Measurements from ENCODE around the gene ERLIN1. TPM values are rescaled to one million over a fixed set of nuclear protein-coding genes. Genes with fewer than 3 reads are reported as not detected.

The ERLIN1 gene
- total RNA-seq, 4 donors from 2014 or later = 22.6 to 43.9 (median 24.0) TPM

- TF ChIP-seq CTCF (IDR thresholded peaks at IDR 0.05; ENCODE audit: low read depth) = no peak
These were observed 13.5 kb downstream of the ERLIN1 start for GRCh38 chr10:100172349-100172748.

DNA sequence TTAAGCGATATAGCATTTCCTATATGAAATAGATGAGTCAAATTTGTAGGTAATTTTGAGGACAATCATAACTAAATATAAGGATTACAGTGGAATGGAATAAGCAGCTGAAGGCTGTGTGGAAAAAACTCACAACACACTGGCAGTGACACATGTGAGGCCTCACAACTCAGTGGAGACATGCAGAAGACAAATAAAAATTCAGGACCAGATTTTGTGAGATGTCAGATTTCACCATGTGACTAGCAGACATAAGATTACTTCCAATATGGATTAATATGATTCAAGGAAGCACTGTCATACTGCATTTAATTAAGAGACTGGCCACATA is 17.6 kb downstream of the ERLIN1 start:
- no peak for TF ChIP-seq CTCF (IDR thresholded peaks at IDR 0.05; ENCODE audit: low read depth)

DNA sequence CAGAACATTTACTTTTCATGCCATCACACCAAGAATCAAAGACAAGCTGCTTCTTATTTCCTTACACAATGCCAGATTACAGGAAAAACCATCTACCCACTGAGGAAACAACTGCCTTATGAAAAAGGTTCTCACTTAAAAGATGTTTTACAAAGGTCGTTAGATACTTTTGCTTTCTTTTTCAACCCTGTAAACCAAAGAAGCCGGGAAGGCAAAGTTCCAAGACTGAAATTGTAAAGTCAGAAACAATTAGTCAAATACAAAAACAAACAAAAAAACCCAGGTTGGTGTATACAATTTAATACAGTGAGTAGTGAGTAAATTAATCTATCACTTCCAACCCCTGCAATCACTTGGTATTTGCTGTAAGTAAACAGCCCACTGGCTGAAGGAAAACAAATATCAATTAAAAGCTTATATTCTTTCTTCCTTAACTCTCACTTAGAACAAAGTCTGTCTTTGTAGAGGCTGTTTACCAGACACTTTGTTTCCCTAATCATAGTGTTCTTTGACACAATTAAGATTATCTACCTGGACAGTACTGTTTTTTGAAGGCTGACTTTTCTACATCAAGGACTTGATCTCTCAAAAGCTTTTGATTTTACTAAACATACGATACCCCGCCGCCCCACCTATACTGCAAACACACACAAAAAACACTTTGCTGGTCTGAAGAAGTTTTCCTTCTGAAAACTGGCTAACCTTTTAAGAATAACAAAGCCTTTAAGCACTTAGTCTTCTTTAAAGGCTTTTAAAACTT is 18.1 kb downstream of the ERLIN1 start:
- no peak for TF ChIP-seq CTCF (IDR thresholded peaks at IDR 0.05; ENCODE audit: low read depth)

DNA sequence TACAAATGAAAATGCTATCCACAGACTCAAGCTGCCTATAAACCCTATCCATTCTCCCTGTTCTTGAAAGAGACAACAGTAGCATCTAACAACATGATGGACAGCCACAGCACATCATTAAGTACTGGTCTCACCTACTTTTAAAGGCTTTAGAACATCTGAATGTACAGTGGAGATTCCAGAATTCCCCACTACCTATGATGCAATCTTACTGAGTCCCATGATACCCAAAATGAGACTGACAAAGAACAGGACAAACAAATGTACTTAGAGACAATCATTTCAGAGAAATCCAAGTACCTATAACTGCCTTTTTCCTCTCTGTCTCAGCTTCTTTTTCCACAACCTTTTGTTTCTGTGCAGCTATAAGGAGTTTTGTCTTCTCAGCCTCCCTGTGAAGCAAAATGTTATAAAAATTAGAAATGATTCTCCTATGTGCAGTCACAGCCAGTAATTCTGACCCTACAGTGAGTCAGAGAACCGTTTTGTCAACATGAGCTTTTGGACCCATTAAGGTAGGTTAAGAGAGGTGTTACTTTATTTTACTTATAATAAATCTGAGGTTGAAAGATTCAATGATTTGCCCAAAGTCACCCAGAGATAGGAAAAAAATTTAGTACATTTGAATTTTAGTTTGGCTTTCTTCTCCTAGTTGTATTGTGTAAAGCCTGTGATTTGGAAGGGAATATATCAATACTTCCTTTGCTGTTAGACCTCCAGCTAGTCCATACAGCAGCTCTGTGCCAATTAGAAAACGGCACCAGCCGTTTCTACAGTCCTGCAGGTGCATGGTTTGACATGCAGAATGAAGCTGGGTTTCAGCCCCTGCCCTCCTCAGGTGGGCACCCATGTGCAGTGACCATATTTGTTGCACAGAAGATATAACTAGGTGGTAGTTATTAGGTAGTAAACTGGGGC is 21.9 kb downstream of the ERLIN1 start:
- no peak for TF ChIP-seq CTCF (IDR thresholded peaks at IDR 0.05; ENCODE audit: low read depth)

GRCh38 chr10:100162696-100163095 is 23.1 kb downstream of the ERLIN1 start:
- no peak for TF ChIP-seq CTCF (IDR thresholded peaks at IDR 0.05; ENCODE audit: low read depth)

DNA sequence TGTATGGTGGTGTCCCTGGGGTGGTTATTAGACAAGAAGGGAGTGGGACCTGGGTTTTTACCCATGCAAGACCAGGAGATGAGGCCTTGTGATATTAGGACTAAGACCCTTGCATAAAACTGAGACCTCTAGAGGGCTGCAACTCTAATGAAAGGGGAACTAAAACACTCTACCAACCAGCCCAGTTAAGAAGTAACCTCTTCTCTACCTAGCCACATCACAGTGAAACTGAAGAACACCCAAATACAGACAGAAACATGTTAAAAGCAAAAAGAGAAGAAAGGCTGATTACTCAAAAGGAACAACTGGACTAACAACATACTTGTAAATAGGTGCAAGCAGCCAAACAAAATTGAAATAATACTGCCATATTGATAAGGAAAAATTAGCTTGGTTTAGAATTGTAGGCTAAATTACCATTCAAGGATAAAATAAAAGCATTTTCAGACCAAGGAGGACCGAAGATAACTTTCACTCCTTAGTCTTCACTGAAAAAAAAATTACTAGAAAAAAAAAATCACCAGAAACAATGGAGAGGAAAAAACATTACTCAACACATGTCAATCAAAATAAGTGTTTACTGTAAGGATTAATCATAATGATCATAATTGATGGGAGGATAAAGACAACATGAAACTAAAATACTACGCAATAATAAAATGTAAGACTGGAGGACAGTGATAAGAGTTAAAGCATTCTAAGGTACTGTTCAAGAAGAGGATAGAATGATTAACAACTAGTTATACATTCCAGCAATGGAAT is 27.6 kb downstream of the ERLIN1 start:
- no peak for TF ChIP-seq CTCF (IDR thresholded peaks at IDR 0.05; ENCODE audit: low read depth)

DNA sequence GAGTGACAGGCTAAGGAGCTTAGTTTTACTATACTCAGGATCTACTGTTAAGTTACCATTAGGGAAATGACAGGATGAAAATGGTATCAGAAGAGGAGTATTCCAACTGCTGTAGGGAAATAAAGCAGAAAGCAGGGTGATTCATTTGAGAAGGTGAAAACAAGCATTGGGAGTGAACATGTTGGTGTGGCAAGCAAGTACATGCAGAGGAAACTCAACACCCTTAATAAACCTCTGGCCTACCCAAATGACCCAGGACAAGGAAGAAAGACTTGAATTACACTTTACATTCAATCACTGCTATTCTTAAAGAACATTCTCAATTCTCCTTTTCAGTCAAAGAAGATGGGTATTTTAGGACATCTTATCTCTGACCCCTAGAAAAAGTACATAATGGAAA is 28.7 kb downstream of the ERLIN1 start:
- no peak for TF ChIP-seq CTCF (IDR thresholded peaks at IDR 0.05; ENCODE audit: low read depth)
